HepG2 (cell line): ENCODE results near the gene MEGF6. TPM values are rescaled to one million over a fixed set of nuclear protein-coding genes. Genes with fewer than 3 reads are reported as not detected.
A peak's percentile ranks its signal among the peaks of the same experiment; 100 is the strongest.

Experiments used
- ADNP ChIP-seq: sonication (generic); formaldehyde crosslinking; IDR thresholded peaks from 2 replicates; pipeline ENCODE4 v1.4.0; 2020; ENCODE audit warnings: missing genetic modification reagents
- ARNT ChIP-seq: fragments of 450-650 bp; IDR thresholded peaks from 2 replicates; pipeline ENCODE4 v1.6.1; 2017
- BCL6 ChIP-seq: IDR thresholded peaks from 2 replicates; pipeline ENCODE4 v1.6.1; 2016; ENCODE audit warnings: missing genetic modification reagents, missing compliant biosample characterization
- EED ChIP-seq: sonication (generic); formaldehyde crosslinking; IDR thresholded peaks from 2 replicates; pipeline ENCODE4 v1.5.0; 2020; ENCODE audit warnings: mild to moderate bottlenecking, missing genetic modification reagents
- FOXP1 ChIP-seq, 2 experiments: fragments of 450-650 bp in 1 of 2; IDR thresholded peaks; 2 replicates each; pipeline ENCODE4 v1.6.1; 2017 to 2018; ENCODE audit warnings: antibody characterized with exemption in 1 of 2
- FUBP1 ChIP-seq: sonication (generic); formaldehyde crosslinking; IDR thresholded peaks from 2 replicates; pipeline ENCODE4 v1.5.1; 2020; ENCODE audit warnings: missing genetic modification reagents, mild to moderate bottlenecking, borderline replicate concordance
- HMG20A ChIP-seq: IDR thresholded peaks from 2 replicates; pipeline ENCODE4 v1.6.1; 2016; ENCODE audit warnings: borderline replicate concordance
- HNF4A ChIP-seq: sonication (generic); formaldehyde crosslinking; IDR thresholded peaks from 2 replicates; pipeline ENCODE4 v1.4.0; 2020; ENCODE audit warnings: missing genetic modification reagents
- KAT8 ChIP-seq: IDR thresholded peaks from 2 replicates; pipeline ENCODE4 v1.6.1; 2016; ENCODE audit warnings: missing genetic modification reagents, missing compliant biosample characterization
- MAFK ChIP-seq, 2 experiments: IDR thresholded peaks in 1 of 2; conservative IDR thresholded peaks in 1 of 2; 2 replicates each; pipeline ENCODE4 v1.6.1; 2011; ENCODE audit warnings: improper control_type of control experiment in 2 of 2, low read length in 2 of 2
- SOX13 ChIP-seq, 3 experiments: fragments of 450-650 bp in 1 of 3; sonication (generic) in 1 of 3; formaldehyde crosslinking in 1 of 3; IDR thresholded peaks in 2 of 3; conservative IDR thresholded peaks in 1 of 3; 2 replicates each; pipeline versions ENCODE4 v1.5.0 to v1.6.1; 2016 to 2020; ENCODE audit warnings: antibody characterized with exemption in 1 of 3, mild to moderate bottlenecking in 1 of 3, missing compliant biosample characterization in 1 of 3, missing genetic modification reagents in 1 of 3, moderate library complexity in 1 of 3
- SRSF4 ChIP-seq: fragments of 200-400 bp; formaldehyde crosslinking; IDR thresholded peaks from one replicate; pipeline ENCODE4 v1.6.1; 2018; ENCODE audit warnings: mild to moderate bottlenecking, low read depth, low read length, moderate library complexity; ENCODE audit not compliant: poor library complexity, severe bottlenecking
- TCF7 ChIP-seq: sonication (generic); IDR thresholded peaks from 2 replicates; pipeline ENCODE4 v1.6.1; 2016; ENCODE audit warnings: antibody characterized with exemption, low read depth
- ZBTB21 ChIP-seq: sonication (generic); formaldehyde crosslinking; IDR thresholded peaks from 2 replicates; pipeline ENCODE4 v1.4.0; 2020; ENCODE audit warnings: missing genetic modification reagents
- ZNF17 ChIP-seq: sonication (generic); formaldehyde crosslinking; IDR thresholded peaks from 2 replicates; pipeline ENCODE4 v1.5.0; 2020; ENCODE audit warnings: mild to moderate bottlenecking, missing genetic modification reagents
- ZNF224 ChIP-seq: sonication (generic); formaldehyde crosslinking; IDR thresholded peaks from 2 replicates; pipeline ENCODE4 v1.5.0; 2020; ENCODE audit warnings: mild to moderate bottlenecking, missing genetic modification reagents
- ZNF282 ChIP-seq: fragments of 450-650 bp; IDR thresholded peaks from 2 replicates; pipeline ENCODE4 v1.6.1; 2018; ENCODE audit not compliant: partially characterized antibody
- ZNF446 ChIP-seq: sonication (generic); formaldehyde crosslinking; IDR thresholded peaks from 2 replicates; pipeline ENCODE4 v1.5.0; 2020; ENCODE audit warnings: mild to moderate bottlenecking, missing genetic modification reagents
- ZNF512B ChIP-seq: sonication (generic); formaldehyde crosslinking; IDR thresholded peaks from 2 replicates; pipeline ENCODE4 v1.5.1; 2020; ENCODE audit warnings: missing genetic modification reagents, mild to moderate bottlenecking, borderline replicate concordance
- ZNF704 ChIP-seq: sonication (generic); formaldehyde crosslinking; IDR thresholded peaks from 2 replicates; pipeline ENCODE4 v1.8.1; 2023; ENCODE audit warnings: mild to moderate bottlenecking, inconsistent platforms, moderate library complexity, missing genetic modification reagents, borderline replicate concordance
- ZNF792 ChIP-seq: IDR thresholded peaks from 2 replicates; pipeline ENCODE4 v1.6.1; 2016
- polyA plus RNA-seq, 8 experiments: library from polyadenylated mRNA; depleted of rRNA in 3 of 8; stranded (reverse) in 7 of 8; unstranded in 1 of 8; fragments of >200 nt; fragmentation: Illumina TruSeq in 4 of 8; extraction: Trizol in 4 of 8; gene quantifications; 2 replicates each; pipeline versions ENCODE4 v1.2.1 to v1.2.3, GENCODE V29; 2011 to 2016; ENCODE audit warnings: low read depth in 4 of 8, missing spikeins in 1 of 8, mixed read lengths in 1 of 8; ENCODE audit not compliant: insufficient read depth in 1 of 8
- total RNA-seq, 5 experiments: library from RNA; depleted of rRNA; stranded (reverse); fragments of >200 nt; fragmentation: Illumina TruSeq; extraction: Trizol; gene quantifications; 2 replicates each; pipeline ENCODE4 v1.2.3, GENCODE V29; 2016; ENCODE audit warnings: low read depth in 1 of 5

MEGF6 gene
- total and polyA plus RNA-seq, 2 of the 13 experiments (the other 11 are each of a cell fraction or from before 2014, with no cell fraction given): 1.9 TPM

DNA sequence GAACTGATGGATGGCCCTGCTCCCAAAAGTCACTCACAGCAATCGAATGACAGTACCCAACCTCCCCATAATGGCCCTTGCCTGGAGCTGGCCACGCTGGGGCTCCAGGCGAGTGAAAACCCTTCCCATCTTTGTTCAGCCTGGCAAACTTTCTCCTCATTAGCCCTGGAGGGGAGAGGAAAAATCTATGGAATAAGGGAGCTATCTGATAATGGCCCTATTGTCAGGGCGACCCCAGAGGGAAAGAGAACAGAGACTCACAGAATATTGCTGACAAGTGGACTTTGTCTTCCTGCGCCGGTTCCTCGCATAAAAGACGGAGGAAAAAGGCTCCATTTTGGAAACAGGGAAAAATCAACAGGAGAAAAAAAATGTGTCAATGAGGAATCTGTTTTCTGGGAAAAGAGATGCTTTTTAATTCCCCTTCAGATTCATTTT lies 169.9 kb downstream of the MEGF6 start (continued):
- TF ChIP-seq ADNP (no peak), ZNF446 (no peak), FOXP1 (IDR thresholded peaks at IDR 0.05) (no peak), FOXP1 (CRISPR knock-in tag; IDR thresholded peaks at IDR 0.05) (no peak), TCF7 (no peak), SOX13 (IDR thresholded peaks at IDR 0.05) (no peak), SOX13 (CRISPR knock-in tag; conservative IDR thresholded peaks at IDR 0.05 in 1 of 2, IDR thresholded peaks at IDR 0.05 in 1 of 2) (peak in 1 of 2 experiments; percentile 60; a peak in 2 of 4 replicates), ZNF512B (CRISPR knock-in tag) (no peak), SRSF4 (no peak), HNF4A (CRISPR knock-in tag) (peak; percentile 46), ZBTB21 (CRISPR knock-in tag) (no peak), ZNF792 (no peak), ARNT (no peak), EED (CRISPR knock-in tag) (no peak), ZNF704 (CRISPR knock-in tag) (no peak), ZNF17 (CRISPR knock-in tag) (no peak), ZNF224 (CRISPR knock-in tag) (no peak), BCL6 (CRISPR knock-in tag) (no peak), MAFK (conservative IDR thresholded peaks at IDR 0.05 in 1 of 2, IDR thresholded peaks at IDR 0.05 in 1 of 2; ENCODE audit: low read length in 2 of 2) (peak; percentile 88), FUBP1 (CRISPR knock-in tag) (no peak), ZNF282 (no peak), KAT8 (CRISPR knock-in tag) (no peak), HMG20A (no peak)
